Measurements from ENCODE around the gene KLF16.

DNA sequence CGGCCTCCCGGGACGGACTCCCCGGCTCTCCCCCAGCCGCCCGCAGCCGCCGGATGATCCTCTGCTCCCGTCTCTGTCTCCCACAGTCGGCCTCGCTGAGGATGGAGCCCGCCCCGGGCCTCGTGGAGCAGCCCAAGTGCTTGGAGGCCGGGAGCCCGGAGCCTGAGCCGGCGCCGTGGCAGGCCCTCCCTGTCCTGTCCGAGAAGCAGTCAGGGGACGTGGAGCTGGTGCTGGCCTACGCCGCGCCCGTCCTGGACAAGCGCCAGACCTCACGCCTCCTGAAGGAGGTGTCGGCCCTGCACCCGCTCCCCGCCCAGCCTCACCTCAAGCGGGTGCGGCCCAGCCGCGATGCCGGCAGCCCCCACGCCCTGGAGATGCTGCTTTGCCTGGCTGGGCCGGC is 48.6 kb upstream of the KLF16 start:
- TF ChIP-seq, protein P1, sequence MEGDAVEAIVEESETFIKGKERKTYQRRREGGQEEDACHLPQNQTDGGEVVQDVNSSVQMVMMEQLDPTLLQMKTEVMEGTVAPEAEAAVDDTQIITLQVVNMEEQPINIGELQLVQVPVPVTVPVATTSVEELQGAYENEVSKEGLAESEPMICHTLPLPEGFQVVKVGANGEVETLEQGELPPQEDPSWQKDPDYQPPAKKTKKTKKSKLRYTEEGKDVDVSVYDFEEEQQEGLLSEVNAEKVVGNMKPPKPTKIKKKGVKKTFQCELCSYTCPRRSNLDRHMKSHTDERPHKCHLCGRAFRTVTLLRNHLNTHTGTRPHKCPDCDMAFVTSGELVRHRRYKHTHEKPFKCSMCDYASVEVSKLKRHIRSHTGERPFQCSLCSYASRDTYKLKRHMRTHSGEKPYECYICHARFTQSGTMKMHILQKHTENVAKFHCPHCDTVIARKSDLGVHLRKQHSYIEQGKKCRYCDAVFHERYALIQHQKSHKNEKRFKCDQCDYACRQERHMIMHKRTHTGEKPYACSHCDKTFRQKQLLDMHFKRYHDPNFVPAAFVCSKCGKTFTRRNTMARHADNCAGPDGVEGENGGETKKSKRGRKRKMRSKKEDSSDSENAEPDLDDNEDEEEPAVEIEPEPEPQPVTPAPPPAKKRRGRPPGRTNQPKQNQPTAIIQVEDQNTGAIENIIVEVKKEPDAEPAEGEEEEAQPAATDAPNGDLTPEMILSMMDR (IDR thresholded peaks at IDR 0.05), result no peak
- no peak for TF ChIP-seq POLR2A (IDR thresholded peaks at IDR 0.05)

All from testis (tissue), 2 donors.